Measurements from ENCODE around the gene IRX6. TPM values are rescaled to one million over a fixed set of nuclear protein-coding genes. Genes with fewer than 3 reads are reported as not detected.

The IRX6 gene
- total and polyA plus RNA-seq, 4 donors = 0.10 to 0.78 (median 0.26) TPM

Small RNA genes lying within 50 kb of the gene (small RNA-seq; reads per million reads assigned to genes)
- gene RN7SL841P (ENCODE audit: low replicate concordance) = not detected

Other genes starting within 250 kb of the IRX6 start
- gene MMP2, start 155.0 kb downstream of the IRX6 start, total RNA-seq = 100 to 1,000 TPM; 110 to 139 TPM
- 100 to 1,000 TPM; 120 to 130 TPM for gene MMP2, start 155.0 kb downstream of the IRX6 start, polyA plus RNA-seq (ENCODE audit: insufficient read length in 2 of 2)
- 10 to 100 TPM; 12.8 to 33.6 TPM for gene LPCAT2, start 184.9 kb downstream of the IRX6 start, total RNA-seq
- 10 to 100 TPM; 11.2 to 14.6 TPM for gene LPCAT2, start 184.9 kb downstream of the IRX6 start, polyA plus RNA-seq (ENCODE audit: insufficient read length in 2 of 2)
- 1 to 10 TPM in 1 of 2 donors, under 1 TPM in 1; 0.50 to 1.2 TPM for gene CAPNS2, start 242.5 kb downstream of the IRX6 start, total RNA-seq
- gene CAPNS2, start 242.5 kb downstream of the IRX6 start, polyA plus RNA-seq (ENCODE audit: insufficient read length in 2 of 2) = under 1 TPM in 1 of 2 donors, not detected in 1; 0.15 TPM

Measured in spinal cord (tissue), 4 donors.